GM19455 (cell line): ENCODE data around the gene RORC.

ENCODE experiments used
- ATAC-seq: cut with Tn5 transposase; IDR thresholded peaks from one replicate; pipeline ENCODE4 v1.9.1; 2021; ENCODE audit not compliant: unreplicated experiment

Gene RORC

DNA sequence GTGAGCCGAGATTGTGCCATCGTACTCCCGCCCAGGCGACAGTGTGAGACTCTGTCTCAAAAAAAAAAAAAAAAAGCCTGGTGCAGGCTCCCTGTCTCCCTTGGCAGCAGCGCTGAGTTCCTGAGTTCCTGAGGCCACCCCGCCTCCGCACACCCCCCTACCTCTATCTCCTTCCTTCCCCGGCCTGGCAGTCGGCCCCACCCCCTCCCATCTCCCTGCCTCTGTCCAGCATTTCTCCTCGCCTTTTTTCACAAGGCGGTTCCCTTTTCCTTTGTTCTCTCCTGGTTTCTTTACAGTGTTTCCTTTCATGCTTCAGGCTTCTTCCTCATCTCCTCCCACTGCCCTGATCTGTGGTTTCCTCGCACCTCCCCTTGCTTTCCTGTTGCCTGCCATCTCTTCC, 2.7 kb downstream of the RORC start:
- no peak for ATAC-seq

DNA sequence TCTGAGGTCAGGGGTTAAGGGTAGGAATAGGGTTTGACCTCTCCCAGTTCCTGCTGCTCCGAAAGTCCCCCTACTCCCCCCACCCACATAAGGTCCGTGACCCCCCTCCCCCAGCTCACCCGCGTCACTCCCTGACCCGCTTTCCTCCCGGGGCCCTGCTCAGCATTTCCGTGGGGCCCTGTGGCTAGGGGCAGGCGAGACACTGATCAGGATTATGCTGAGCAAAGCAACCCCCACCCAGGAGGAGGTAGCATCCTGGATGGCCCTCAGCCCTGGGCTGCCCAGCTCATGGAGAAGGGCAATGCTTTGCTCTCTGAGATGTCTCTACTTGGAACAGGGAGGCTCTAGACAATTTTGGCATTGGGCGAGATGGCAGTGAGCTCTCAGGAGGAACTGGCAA, 3.7 kb downstream of the RORC start:
- no peak for ATAC-seq

DNA sequence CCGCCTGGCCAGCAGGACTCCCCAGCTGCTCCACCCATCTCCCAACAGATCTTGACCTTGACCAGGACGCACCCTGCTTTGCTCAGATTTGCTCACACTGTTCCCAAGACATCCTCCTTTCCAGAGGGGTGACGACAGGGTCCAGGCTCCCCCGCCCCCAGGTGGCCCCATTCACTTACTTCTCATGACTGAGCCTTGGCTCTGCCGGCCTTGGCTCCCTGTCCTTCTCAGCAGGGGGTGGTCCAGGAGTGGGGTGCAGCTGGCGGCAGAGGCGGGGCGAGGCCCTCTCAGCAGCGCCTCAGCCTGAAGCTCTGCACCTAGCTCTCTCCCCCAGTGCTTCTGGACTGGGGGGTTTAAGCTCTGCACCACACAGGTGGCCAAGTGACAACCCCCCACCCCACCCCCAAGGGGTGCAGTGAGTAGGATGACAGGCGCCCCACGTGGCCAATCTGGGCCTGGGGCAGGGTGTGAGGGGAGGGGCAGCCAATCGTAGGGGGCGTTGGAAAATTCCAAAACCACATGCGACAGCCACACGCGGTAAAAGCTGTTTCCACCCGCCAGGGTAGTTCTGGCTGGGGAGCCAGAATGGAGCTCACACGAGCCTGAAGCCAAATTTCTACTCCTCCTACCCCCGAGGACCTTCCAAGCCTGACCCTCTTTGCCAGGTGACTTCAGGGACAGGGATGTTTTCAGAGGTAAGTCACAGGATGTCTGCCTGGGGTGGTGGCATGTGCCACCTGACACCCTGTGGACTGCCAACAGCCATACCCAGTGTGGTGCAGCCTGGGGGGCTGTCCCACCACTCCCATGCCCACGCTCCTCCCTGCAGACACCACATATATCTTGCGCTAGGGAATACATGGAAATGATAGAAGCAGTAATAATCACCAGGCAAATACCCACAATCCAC, 5.6 kb downstream of the RORC start:
- no peak for ATAC-seq

DNA sequence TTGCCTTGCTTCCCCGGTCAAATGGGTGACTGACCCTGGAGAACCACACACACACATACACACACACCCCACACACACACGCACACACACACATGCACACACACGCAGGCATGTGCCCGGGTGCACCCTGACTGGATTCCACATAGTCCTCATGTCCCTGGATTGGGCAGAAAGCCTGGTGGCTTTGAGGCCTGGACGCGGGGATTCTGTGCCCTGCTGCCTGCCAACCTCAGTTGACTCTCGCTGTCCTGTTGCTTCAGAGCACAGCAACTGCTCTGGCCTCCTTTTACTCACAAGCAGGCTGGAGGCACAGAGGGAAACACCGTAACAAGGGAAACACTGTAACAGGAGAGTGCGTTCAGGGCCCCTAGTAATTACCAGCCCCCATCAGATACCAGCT, 6.4 kb downstream of the RORC start:
- ATAC-seq, result no peak

DNA sequence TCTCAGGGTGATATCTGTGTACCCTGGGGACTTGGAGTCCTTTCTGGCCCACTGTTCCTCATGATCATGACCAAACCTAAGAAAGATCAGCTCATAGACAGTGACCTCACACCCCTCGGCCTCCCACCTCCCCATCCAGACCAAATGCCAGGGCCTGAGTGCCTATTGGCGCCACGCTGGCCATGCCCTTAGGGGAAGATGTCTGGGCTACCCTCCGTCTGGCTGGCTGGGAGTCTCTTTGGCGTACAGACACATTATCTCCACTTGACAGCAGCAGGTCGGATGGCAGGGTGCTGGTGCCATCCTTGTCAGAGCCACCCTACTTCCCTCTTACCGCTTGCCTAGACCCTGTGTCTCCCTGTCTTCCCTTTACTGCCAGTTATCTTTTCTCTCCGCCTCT, 8.4 kb downstream of the RORC start:
- no peak for ATAC-seq

DNA sequence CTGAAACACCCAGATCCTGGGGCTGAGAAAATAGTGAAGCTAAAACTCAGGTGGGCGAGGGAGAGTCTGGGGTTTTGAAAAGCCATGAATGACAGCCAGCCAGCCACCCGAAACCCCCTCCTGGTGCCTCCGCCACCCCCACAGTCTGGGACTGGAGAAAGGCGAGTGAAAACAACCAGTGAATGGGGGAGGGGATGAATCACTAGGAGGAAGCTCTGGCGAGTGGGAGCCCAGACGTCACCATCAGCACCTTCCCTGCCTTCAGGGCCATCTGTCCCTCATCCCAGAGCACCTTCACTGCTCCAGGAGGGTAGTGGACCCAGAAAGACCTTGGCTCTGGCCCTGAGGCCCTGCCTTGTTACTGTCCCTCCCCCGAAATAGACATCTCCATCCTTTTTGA, 9.2 kb downstream of the RORC start:
- ATAC-seq, result no peak

DNA sequence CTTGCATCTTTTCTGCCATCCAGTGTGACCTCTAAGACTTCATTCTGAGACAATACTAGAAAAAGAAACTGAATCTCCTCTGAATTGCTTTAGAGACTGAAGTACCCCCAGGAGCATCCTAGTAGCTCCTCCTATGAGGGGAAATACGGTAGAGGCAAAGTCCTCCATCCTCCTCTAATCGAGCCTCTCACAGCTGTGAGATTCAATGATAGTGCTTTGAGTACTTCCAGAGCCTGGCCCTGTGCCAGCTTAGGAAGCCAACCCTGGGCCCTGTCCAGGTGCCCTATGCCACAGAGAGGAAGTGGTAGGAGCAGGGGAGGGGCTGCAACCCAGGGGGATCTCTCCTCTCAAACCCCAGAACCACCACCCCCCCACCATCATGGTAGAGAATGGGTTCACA, 10.7 kb downstream of the RORC start:
- no peak for ATAC-seq

DNA sequence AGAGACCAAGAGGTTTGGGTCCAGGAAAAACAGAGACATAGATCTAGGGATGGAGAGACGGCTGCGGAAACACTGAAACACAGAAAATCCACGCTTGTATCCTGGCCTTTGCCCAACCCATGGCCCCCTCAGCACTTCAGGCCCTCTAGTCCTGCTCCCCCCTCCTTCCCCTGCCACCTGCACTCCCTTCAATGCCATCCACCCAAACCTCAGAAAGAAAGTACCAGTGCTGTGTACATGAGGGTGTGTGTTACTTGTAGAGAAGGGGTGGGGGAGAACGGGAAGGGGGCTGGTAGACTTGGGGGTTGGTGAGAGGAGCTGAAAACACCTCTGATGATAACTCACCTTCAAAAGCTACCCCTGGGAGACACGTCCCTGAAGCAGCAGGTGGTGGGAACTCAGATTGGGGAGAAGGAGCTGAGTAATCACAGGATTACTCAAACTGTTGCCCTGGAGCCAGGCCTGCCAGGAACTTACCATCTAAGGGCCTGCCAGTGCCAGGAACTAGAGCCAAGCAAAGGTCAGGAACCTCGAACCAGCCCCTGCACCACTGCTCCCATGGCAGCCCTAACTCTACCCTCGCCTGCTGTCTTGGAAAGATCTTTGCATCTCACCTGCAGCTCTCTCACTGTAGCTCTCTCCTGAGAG, 11.5 kb downstream of the RORC start:
- ATAC-seq, result no peak

DNA sequence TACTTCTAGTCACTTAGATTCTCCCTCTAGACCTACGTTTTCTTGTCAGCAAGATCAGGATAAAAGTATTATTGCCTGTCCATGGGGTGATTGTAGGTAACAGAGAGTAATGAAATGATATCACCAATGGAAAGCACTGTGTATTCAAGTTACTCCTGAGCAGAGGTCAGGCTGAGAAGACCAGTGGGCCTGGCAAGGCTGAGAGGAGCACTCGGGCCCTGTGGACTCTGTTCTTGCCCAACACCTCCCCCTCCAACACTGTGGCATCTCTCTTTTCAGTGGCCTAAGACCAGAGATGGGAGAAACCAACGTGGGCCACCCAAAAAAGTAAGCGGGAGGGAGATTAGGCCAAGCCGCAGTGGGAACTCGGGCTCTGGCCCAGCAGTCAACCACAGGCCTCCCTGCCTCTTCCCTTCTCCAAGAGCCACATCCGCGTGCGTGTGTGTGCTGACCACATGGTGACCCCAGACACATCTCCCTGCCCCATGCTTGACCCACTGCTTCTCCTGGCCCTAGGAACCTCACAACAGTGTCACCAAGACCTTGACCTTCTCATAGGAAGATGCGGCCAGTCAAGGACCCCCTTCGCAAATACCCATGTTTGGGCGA, 12.3 kb downstream of the RORC start:
- no peak for ATAC-seq

DNA sequence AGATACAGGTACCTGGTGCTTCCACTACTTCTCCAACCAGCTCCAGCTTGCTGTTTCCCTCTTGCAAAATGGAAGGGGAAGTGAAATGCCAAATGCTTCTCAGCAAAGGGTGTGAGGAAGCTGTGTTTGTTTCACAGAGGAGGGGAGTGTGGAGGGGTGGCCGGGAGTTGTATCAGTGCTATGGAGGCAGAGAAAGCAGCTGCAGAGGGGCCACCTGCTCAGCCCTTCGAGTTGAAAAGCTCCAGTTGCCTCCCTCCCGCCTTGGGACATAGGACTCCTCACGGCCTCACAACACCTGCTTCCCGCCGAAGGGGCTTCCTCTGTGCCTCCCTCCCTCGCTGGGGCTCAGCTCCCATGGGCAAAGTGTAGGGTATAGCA, 14.3 kb downstream of the RORC start:
- ATAC-seq, result no peak

DNA sequence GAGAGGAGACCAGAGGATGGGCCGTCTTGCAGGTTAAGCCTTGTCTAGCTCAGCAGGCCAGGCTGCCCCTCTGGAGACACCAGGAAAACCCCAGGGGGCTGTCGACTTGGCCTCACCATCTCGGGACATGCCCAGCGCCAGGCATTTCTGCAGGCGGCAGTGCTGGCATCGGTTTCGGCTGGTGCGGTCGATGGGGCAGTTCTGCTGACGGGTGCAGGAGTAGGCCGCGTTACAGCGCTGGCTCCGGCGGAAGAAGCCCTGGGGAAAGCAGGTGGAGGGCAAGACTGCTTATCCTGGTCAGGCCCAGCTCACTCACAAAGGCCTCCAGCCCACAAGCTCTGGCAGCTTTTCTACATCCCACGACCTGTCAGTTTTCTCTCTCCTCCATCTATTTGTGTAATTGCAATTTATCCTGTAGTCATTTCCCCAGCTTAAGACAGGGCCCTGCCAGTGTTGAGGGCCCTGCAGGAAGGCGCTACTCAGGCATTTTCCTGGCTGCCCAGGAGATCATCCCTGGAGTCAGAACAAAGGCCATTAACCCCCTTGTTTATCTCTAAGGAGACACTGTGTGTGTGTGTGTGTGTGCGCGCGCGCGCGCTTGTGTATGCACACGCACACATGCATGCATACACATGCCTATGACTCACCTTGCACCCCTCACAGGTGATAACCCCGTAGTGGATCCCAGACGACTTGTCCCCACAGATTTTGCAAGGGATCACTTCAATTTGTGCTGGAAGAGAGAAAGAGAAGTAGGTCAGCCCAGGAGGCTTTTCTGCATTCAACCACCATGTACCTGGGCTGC, 14.9 kb downstream of the RORC start:
- no peak for ATAC-seq

DNA sequence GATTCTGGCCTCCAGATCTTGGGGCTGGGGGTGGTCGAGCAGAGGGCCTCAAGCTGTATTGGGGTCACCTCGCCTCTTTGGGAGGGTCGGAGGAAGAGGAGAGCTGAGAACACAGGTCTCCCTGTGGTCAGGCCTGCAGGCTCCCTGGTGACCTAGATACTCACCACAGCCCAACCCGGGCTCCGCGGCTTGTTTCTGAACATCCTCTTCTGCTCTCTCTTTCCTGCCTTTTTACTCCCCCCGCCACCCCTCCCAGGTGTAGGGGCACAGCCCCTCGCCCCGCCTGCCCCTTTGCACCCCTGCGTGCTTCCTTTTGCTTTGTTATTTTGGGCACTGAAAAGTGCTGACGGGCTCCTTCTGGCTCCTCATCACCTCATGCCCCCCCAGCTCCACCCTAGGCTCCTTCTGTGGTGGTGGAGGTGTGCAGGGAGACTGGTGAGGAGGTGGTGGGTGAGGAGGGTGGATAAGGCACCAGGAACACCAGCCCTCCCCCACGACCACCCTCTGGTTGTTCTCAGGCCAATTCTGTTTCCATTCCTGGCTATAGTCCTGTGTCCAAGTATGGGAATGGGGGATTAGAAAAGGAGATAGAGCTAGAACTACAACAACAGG, 15.8 kb downstream of the RORC start:
- no peak for ATAC-seq

DNA sequence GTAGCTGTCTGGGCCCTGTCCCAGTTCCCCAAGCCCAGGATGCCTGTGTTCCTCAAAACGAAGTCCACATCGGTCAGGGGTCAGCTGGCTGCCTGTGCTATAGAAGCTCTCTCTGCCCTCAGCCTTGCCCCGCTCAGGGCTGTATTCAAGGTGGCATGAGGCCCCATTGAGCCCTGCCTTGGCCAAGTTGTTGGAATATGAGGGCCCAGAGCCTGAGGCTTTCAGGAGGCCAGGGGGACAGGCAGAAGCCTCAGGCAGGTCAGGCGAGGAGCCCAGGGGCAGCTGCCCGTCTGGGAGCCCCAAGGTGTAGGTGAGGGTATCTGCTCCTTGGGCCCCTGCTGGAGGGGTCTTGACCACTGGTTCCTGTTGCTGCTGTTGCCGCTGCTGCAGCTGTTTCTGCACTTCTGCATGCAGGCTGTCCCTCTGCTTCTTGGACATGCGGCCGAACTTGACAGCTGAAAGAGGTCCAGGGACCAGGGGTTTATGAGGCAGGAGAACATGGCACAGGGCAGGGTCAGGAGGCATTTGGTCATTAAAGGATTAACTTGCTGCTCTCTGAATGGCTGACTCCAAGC, 16.5 kb downstream of the RORC start:
- no peak for ATAC-seq

DNA sequence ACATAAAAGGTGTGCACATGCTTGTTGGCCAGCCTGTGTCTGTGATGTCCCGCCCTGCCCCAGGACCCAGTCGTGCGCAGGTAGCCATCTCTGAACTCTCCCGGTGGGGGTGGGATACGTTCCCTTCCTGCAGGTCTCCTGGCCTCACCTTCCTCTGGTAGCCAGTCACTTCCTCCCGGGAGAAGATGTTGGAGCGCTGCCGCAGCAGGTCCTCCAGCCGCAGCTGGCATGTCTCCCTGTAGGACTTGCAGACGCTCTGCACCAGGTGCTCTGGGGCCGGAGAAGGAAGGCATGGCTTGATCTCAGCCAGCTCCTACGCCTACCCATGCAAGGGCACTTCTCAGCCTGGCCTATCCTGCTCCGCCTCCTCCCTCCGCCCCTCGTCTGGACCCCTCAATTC, 17.2 kb downstream of the RORC start:
- no peak for ATAC-seq

DNA sequence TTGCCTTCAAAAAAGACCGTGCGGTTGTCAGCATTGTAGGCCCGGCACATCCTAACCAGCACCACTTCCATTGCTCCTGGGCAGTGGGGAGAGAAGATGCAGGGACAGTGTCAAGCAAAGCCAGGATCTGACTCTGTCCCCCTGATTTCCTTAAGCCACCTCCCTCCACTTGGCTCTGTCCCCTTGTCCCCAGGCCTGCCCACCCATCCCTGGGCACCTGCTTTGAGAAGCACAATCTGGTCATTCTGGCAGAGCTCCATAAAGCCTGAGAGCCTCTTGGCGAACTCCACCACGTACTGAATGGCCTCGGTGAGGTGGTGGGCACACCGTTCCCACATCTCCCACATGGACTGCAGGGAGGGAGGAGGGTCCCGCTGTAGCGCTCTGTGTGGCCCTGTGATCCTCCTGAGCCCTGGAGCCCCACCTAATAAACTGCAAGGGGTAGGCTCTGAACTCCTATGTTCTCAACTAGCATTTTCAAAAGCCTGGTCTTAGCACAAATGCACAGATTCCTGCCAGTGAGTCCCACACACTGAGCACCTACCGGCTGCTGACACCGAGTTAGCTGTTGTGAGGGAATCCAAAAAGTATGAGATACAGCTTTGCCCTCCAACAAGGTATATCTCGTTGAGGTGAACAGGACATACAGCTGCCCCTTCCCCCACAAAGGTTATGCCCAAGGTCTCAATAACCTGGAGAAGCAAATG, 18.2 kb downstream of the RORC start:
- ATAC-seq, result no peak

DNA sequence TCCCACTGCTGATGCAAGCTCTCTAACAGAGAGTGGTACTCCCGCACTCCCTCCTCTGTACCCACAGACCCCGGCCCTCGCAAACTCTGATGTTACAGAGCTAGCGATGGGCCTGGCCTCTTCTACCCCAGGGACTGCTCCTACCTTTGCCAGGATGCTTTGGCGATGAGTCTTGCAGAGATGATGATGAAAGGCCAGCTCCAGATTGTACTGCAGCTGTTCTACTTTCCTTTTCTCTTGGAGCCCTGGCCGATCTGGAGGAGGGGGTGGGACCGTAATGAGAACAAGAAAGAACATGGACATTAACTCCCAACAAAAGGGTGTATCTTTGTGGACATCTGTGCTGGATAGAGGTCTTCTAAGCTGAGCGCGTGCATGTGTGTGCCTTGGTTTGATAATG, 20.4 kb downstream of the RORC start:
- no peak for ATAC-seq

DNA sequence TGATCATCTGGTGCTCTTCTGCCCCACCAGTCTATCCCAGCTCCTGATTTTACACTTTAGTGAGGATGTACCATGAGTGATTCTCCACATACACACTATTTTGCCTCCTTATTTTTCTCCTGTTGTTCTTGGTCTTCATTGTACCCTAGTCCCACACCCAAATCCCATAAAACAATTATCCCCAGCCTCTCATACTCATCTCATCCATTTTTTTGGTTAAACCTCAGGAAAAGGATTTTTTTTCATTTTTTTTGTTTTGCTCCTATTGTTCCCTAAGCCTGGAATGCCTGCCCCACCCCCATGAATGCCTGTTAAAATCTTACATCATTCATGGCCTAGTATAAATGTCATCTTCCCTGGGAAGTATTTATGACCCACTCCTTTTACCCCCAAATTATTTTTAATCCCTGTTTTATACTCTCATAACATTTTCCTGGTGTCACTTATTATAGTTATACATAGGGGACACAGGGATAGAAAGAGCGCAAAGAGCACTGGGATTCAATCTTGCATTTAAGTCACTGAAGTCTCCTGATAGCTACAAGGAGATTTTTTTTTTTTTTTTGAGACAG, 21.5 kb downstream of the RORC start:
- no peak for ATAC-seq

DNA sequence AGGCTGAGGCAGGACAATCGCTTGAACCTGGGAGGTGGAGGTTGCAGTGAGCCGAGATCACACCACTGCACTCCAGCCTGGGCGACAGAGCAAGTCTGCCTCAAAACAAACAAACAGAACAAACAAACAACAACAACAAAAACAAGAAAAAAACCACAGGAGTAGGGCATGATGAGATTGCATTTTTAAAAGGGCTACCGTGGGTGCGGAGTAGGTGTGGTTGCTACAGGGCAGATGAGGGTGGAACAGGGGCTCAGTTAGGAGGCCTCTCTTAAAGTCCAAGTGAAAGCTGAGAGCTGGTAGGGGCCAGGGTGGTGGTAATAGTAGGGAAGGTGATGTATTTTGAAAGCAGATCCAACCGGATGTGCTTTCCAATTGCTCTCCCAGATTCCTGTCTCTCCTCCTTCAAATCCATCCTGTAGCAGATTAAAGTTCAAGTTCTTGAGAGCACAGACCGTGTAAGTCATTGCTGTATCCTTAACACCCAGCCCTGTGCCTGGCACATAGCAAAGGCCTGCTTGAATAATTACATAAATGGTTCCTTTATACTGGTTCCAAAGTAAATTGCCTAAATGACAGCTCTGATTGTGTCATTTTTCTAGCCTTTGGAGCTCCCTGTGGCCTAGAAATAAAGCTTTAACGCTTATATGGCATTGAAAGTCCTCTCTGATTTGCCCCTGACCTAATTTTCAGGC, 22.2 kb downstream of the RORC start:
- ATAC-seq, result no peak

DNA sequence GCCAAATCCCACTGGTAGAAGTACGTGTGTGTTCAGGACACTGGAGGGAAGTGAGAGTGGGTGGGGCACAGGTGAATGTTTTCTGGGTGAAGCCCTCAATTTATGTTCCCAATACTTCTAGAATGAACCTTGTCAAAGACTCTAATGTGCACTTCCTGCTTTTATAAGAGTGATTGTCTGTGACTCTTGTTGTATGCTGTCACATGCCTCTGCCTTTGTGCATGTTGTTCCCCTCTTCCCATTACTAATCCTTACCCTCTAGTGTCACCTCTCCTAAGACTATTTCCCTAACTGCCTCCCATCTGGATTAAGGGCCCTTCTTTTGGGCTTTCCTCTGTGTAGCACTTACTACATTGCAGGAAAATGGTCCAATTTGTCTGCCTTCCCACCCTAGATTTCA, 23.8 kb downstream of the RORC start:
- no peak for ATAC-seq
